Muscle layer of duodenum (tissue), 2 donors: ENCODE data around the gene RFLNA.

Experiments used
- H3K27ac ChIP-seq: one replicate; pipeline ENCODE4 v1.7.0; 2013; ENCODE audit warnings: mild to moderate bottlenecking, low read length
- H3K27me3 ChIP-seq: one replicate; pipeline ENCODE4 v1.7.0; 2013; ENCODE audit warnings: low read depth, mild to moderate bottlenecking, control low read depth, low read length
- H3K36me3 ChIP-seq, 2 donors: one replicate each; pipeline ENCODE4 v1.7.0; 2013; ENCODE audit warnings: low read length in 2 of 2, control low read depth in 1 of 2, mild to moderate bottlenecking in 1 of 2; ENCODE audit not compliant: insufficient read depth in 2 of 2, control insufficient read depth in 1 of 2
- H3K4me1 ChIP-seq, 2 donors: one replicate each; pipeline ENCODE4 v1.7.0; 2013; ENCODE audit warnings: low read length in 2 of 2, mild to moderate bottlenecking in 2 of 2, control low read depth in 1 of 2, moderate library complexity in 1 of 2; ENCODE audit not compliant: insufficient read depth in 2 of 2, control insufficient read depth in 1 of 2
- H3K4me3 ChIP-seq, 2 donors: one replicate each; pipeline ENCODE4 v1.7.0; 2013; ENCODE audit warnings: low read length in 2 of 2, low read depth in 1 of 2, mild to moderate bottlenecking in 1 of 2
- H3K9me3 ChIP-seq, 2 donors: one replicate each; pipeline ENCODE4 v1.7.0; 2013; ENCODE audit warnings: low read length in 2 of 2, control low read depth in 1 of 2, mild to moderate bottlenecking in 1 of 2; ENCODE audit not compliant: control insufficient read depth in 1 of 2
- donor health status: healthy.

The RFLNA gene

GRCh38 chr12:124294780-124295341 lies at the start of gene RFLNA:
Gene RFLNA, plus strand, starts transcription at chr12:124295093. Its CDS starts 337 bp downstream, at chr12:124295430.
- Histone ChIP-seq H3K27ac (peak within 1 kb of the TSS; percentile 23), H3K27me3 (no peaks in the 10 kb centered on the region), H3K9me3 (no peaks in the 10 kb centered on the region), H3K36me3 (no peaks in the 10 kb centered on the region), H3K4me3 (peak within 1 kb of the TSS in 1 of 2 donors; percentile 58), H3K4me1 (peaks cover 0 to 24% of the 10 kb centered on the region in 2 donors)

- Histone ChIP-seq H3K4me3 (no peak overlapping the region), H3K9me3 (peaks cover 4 to 20% of the 10 kb centered on the region in 2 donors), H3K4me1 (no peaks in the 10 kb centered on the region), H3K27me3 (no peaks in the 10 kb centered on the region), H3K27ac (no peak overlapping the region), H3K36me3 (no peaks in the 10 kb centered on the region)
These were observed 47.6 kb upstream of the RFLNA start for GRCh38 chr12:124247331-124247730.

GRCh38 chr12:124248941-124249825 lies 45.7 kb upstream of the RFLNA start:
- Histone ChIP-seq H3K4me3 (no peak overlapping the region), H3K36me3 (no peaks in the 10 kb centered on the region), H3K27me3 (no peaks in the 10 kb centered on the region), H3K4me1 (no peaks in the 10 kb centered on the region), H3K9me3 (peaks cover 4 to 15% of the 10 kb centered on the region in 2 donors), H3K27ac (no peak overlapping the region)

- Histone ChIP-seq H3K36me3 (no peaks in the 10 kb centered on the region), H3K4me3 (no peak overlapping the region), H3K27me3 (no peaks in the 10 kb centered on the region), H3K9me3 (peaks cover 4 to 12% of the 10 kb centered on the region in 2 donors), H3K4me1 (no peaks in the 10 kb centered on the region), H3K27ac (no peak overlapping the region)
These were observed 43.7 kb upstream of the RFLNA start for GRCh38 chr12:124251186-124251585.

GRCh38 chr12:124252964-124253363 lies 41.9 kb upstream of the RFLNA start:
- Histone ChIP-seq H3K4me3 (no peak overlapping the region), H3K27ac (no peak overlapping the region), H3K9me3 (no peaks in the 10 kb centered on the region), H3K36me3 (no peaks in the 10 kb centered on the region), H3K27me3 (peaks cover 3% of the 10 kb centered on the region), H3K4me1 (no peaks in the 10 kb centered on the region)

GRCh38 chr12:124254126-124254525 lies 40.8 kb upstream of the RFLNA start:
- Histone ChIP-seq H3K9me3 (no peaks in the 10 kb centered on the region), H3K4me1 (no peaks in the 10 kb centered on the region), H3K27me3 (peaks cover 3% of the 10 kb centered on the region), H3K27ac (no peak overlapping the region), H3K36me3 (no peaks in the 10 kb centered on the region), H3K4me3 (no peak overlapping the region)

- H3K4me1 ChIP-seq = no peaks in the 10 kb centered on the region
- no peak overlapping the region for H3K27ac ChIP-seq
- peaks cover 3% of the 10 kb centered on the region for H3K27me3 ChIP-seq
- no peak overlapping the region for H3K4me3 ChIP-seq
- no peaks in the 10 kb centered on the region for H3K9me3 ChIP-seq
- no peaks in the 10 kb centered on the region for H3K36me3 ChIP-seq
These were observed 35.5 kb upstream of the RFLNA start for GRCh38 chr12:124259154-124260066.

- H3K9me3 ChIP-seq = no peaks in the 10 kb centered on the region
- H3K27ac ChIP-seq = no peak overlapping the region
- peaks cover 3% of the 10 kb centered on the region for H3K27me3 ChIP-seq
- no peaks in the 10 kb centered on the region for H3K4me1 ChIP-seq
- H3K36me3 ChIP-seq = no peaks in the 10 kb centered on the region
- no peak overlapping the region for H3K4me3 ChIP-seq
These were observed 33.0 kb upstream of the RFLNA start for GRCh38 chr12:124261885-124262284.

- Histone ChIP-seq H3K4me1 (no peaks in the 10 kb centered on the region), H3K36me3 (no peaks in the 10 kb centered on the region), H3K4me3 (no peak overlapping the region)
These were observed 30.7 kb upstream of the RFLNA start for GRCh38 chr12:124264089-124264795.

GRCh38 chr12:124264879-124265278 lies 30.0 kb upstream of the RFLNA start:
- H3K4me3 ChIP-seq = no peak overlapping the region
- no peak overlapping the region for H3K27ac ChIP-seq
- no peaks in the 10 kb centered on the region for H3K4me1 ChIP-seq
- no peaks in the 10 kb centered on the region for H3K36me3 ChIP-seq
- peaks cover 0 to 3% of the 10 kb centered on the region in 2 donors for H3K9me3 ChIP-seq
- H3K27me3 ChIP-seq = no peaks in the 10 kb centered on the region

More at GRCh38 chr12:124264089-124264795, 30.7 kb upstream of the RFLNA start:
- Histone ChIP-seq H3K9me3 (peaks cover 0 to 3% of the 10 kb centered on the region in 2 donors), H3K27me3 (no peaks in the 10 kb centered on the region), H3K27ac (no peak overlapping the region)
